Esophagus muscularis mucosa (tissue), 4 donors: ENCODE measurements around the gene ADGRB2. TPM values are rescaled to one million over a fixed set of nuclear protein-coding genes. Genes with fewer than 3 reads are reported as not detected.
A peak's percentile ranks its signal among the peaks of the same experiment; 100 is the strongest.

Experiments
- DNase-seq: peaks from one replicate; pipeline ENCODE4 v3.0.0-alpha.2; 2017; ENCODE audit errors: extremely low spot score
- H3K27ac ChIP-seq, 4 donors: fragments of 200-600 bp; sonication (generic); replicated peaks in 1 of 4; 1 replicate in 3 of 4; 2 replicates in 1 of 4; pipeline ENCODE4 v1.5.1; 2016 to 2019; ENCODE audit warnings: mild to moderate bottlenecking in 1 of 4
- H3K27me3 ChIP-seq, 4 donors: fragments of 200-600 bp; sonication (generic); one replicate each; pipeline versions ENCODE4 v1.5.1 to v1.6.0; 2016 to 2019
- H3K36me3 ChIP-seq, 4 donors: fragments of 200-600 bp; sonication (generic); one replicate each; pipeline ENCODE4 v1.5.1; 2016 to 2019
- H3K4me1 ChIP-seq, 4 donors: fragments of 200-600 bp; sonication (generic); one replicate each; pipeline ENCODE4 v1.5.1; 2016 to 2019
- H3K4me3 ChIP-seq, 4 donors: fragments of 200-600 bp; sonication (generic); 1 replicate in 2 of 4; 2 replicates in 2 of 4; pipeline ENCODE4 v1.5.1; 2016 to 2019; ENCODE audit warnings: mild to moderate bottlenecking in 4 of 4, moderate library complexity in 1 of 4
- H3K9me3 ChIP-seq, 4 donors: fragments of 200-600 bp; sonication (generic); 1 replicate in 3 of 4; 2 replicates in 1 of 4; pipeline ENCODE4 v1.5.1; 2016 to 2019
- CTCF ChIP-seq, 3 experiments: fragments of 200-600 bp in 2 of 3; fragments of 450-650 bp in 1 of 3; sonication (generic) in 2 of 3; IDR thresholded peaks; one replicate each; pipeline ENCODE4 v1.5.1; 2017 to 2019; ENCODE audit warnings: antibody characterized with exemption in 3 of 3, mild to moderate bottlenecking in 2 of 3, moderate library complexity in 1 of 3
- EP300 ChIP-seq: sonication (generic); formaldehyde crosslinking; IDR thresholded peaks from one replicate; pipeline ENCODE4 v1.6.1; 2017; ENCODE audit warnings: antibody characterized with exemption
- POLR2A ChIP-seq: fragments of 450-650 bp; IDR thresholded peaks from one replicate; pipeline ENCODE4 v1.6.1; 2017; ENCODE audit warnings: antibody characterized with exemption, moderate library complexity, mild to moderate bottlenecking, low read depth
- POLR2AphosphoS5 ChIP-seq, 2 donors: sonication (generic); formaldehyde crosslinking; IDR thresholded peaks; one replicate each; pipeline ENCODE4 v1.6.1; 2017; ENCODE audit warnings: antibody characterized with exemption in 2 of 2
- WGBS: methylation state at CpG from one replicate; pipeline ENCODE4 v1.1.5; 2018; 5-methylcytosine and 5-hydroxymethylcytosine counted together
- intact Hi-C: fragments of 100-400 bp; cut with DNase I; formaldehyde crosslinking; loops from one replicate; pipeline ENCODE4 v1.15.1; 2023
- total RNA-seq, 4 donors: library from RNA; depleted of rRNA; stranded (reverse); fragments of >200 nt; gene quantifications; one replicate each; pipeline versions ENCODE4 v1.1.0 to v1.2.1, GENCODE V29; 2016

The ADGRB2 gene
- total RNA-seq, 4 donors from 2014 or later, result 0.83 to 4.2 (median 2.1) TPM

DNA sequence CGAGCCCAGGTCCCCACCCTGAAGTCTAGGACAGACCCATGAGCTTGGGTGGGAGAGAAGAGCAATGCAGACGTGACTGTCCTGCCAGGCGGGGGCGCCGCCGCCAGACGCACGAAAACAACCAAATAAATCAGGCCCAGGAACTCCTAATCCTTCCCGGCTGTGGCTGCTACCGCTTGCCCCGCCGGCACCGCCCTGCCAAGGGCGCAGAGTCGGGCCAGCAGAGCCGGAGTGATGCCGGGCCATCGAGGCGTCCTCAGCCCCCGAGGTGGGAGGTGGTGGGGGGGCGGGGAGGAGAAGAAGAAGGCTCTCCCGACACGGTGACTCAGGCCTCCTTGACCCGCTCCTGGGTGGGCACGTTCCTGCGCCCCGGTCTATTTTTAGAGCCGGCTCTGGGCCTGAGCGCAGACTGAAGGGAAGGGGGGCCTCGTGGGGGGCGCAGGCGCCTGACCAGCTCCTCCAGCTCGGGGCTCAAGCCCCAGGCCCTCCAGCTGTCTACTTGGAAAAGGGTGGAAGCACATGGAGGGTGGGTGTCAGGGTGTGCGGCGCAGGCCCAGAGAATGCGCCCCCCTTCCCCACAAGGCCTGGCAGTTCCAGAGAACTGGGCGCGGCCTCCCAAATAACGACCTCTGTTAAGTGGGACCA lies 49.6 kb downstream of the ADGRB2 start:
- intact Hi-C loops, result loop anchor here (2.0 to 10.0 kb wide), 2 partner anchors 50 to 70 kb away; no protein-coding TSS in a partner anchor
- H3K36me3 ChIP-seq, result no peaks in the 10 kb centered on the region

GRCh38 chr1:31712630-31713029 lies 51.5 kb downstream of the ADGRB2 start:
- no peaks in the 10 kb centered on the region for H3K36me3 ChIP-seq
- DNase-seq, result no peak
- H3K4me3 ChIP-seq, result no peak overlapping the region
- intact Hi-C loops, result loop anchor here (10.0 kb wide), 1 partner anchor 72 kb away; no protein-coding TSS in a partner anchor
- H3K4me1 ChIP-seq, result peaks cover 35 to 59% (median 52%) of the 10 kb centered on the region in 4 donors
- no peaks in the 10 kb centered on the region for H3K27me3 ChIP-seq
- no peaks in the 10 kb centered on the region for H3K9me3 ChIP-seq
- TF ChIP-seq POLR2A, result no peak
- no peak for TF ChIP-seq CTCF (IDR thresholded peaks at IDR 0.05)
- TF ChIP-seq POLR2AphosphoS5 (IDR thresholded peaks at IDR 0.05), result peak; percentile 49 to 55
- 60% methylated on average over 1 of the region's 1 CpG for WGBS
- H3K27ac ChIP-seq, result peak overlapping the region; percentile 96 to 97 (median 96)

More for the DNA sequence above, 49.6 kb downstream of the ADGRB2 start:
- no peaks in the 10 kb centered on the region for H3K27me3 ChIP-seq
- peaks cover 35 to 57% (median 52%) of the 10 kb centered on the region in 4 donors for H3K4me1 ChIP-seq
- H3K4me3 ChIP-seq, result peak overlapping the region; percentile 55 to 61 (median 56)
- no peaks in the 10 kb centered on the region for H3K9me3 ChIP-seq
- TF ChIP-seq POLR2AphosphoS5 (IDR thresholded peaks at IDR 0.05), result peak; percentile 7 to 31
- no peak for TF ChIP-seq POLR2A
- TF ChIP-seq CTCF (IDR thresholded peaks at IDR 0.05), result peak; percentile 36 to 42 (median 36)
- WGBS, result 8% methylated on average over 2 of the region's 39 CpGs
- peak overlapping the region; percentile 96 to 97 (median 96) for H3K27ac ChIP-seq
- DNase-seq, result peak; percentile 95

DNA sequence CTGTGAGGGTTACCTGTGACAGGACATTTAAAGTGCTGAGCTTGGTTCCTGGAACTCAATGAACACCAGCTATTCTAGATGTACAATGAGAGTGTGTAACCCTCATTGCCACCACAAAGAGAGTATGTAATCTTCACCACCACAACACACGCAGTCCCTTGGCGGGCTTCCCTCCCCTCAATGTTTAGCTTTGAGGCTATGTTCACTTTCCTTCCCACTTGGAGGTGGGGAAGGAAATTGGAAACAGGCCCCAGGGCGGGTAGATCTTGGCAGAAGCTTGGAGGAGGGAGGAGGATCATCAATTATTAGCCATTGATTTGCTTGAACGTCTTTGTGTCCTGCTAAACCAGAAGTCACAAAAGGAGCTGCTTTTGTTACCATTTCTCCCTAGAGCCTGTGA lies 52.1 kb downstream of the ADGRB2 start:
- WGBS, result 41% methylated on average over 4 of the region's 4 CpGs

DNA sequence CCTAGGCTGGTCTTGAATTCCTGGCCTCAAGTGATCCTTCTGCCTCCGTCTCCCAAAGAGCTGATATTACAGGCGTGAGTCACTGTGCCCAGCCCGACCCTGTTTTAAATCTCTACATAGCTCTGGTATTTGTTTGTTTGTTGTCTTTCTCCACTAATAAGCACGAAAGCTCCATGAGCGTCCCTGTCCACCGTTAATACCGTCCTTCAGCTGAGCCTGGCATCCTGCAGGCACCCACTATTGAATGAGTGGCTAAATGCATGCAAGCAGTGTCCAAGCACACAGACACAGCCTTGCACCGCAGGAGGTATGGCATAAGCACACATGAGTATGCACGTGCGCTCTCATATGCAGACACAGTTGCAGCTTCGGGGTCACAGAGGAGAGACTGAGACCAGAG lies 55.8 kb downstream of the ADGRB2 start:
- no peaks in the 10 kb centered on the region for H3K36me3 ChIP-seq
- no peaks in the 10 kb centered on the region for H3K9me3 ChIP-seq
- H3K4me3 ChIP-seq, result no peak overlapping the region
- no peaks in the 10 kb centered on the region for H3K27me3 ChIP-seq
- peaks cover 27 to 61% (median 43%) of the 10 kb centered on the region in 4 donors for H3K4me1 ChIP-seq
- WGBS, result 88% methylated on average over 11 of the region's 11 CpGs
- TF ChIP-seq POLR2A (no peak), POLR2AphosphoS5 (IDR thresholded peaks at IDR 0.05) (no peak), EP300 (no peak), CTCF (IDR thresholded peaks at IDR 0.05) (no peak)
- intact Hi-C loops, result loop anchor here (10.0 kb wide), 1 partner anchor 144 kb away; no protein-coding TSS in a partner anchor
- DNase-seq, result no peak
- H3K27ac ChIP-seq, result no peak overlapping the region

More for the DNA sequence above, 52.1 kb downstream of the ADGRB2 start:
- DNase-seq, result no peak
- TF ChIP-seq EP300 (no peak), POLR2A (no peak), POLR2AphosphoS5 (IDR thresholded peaks at IDR 0.05) (no peak), CTCF (IDR thresholded peaks at IDR 0.05) (no peak)
- Histone ChIP-seq H3K27me3 (no peaks in the 10 kb centered on the region), H3K27ac (peak overlapping the region; percentile 96 to 97 (median 96)), H3K4me1 (peaks cover 35 to 62% (median 52%) of the 10 kb centered on the region in 4 donors), H3K4me3 (no peak overlapping the region), H3K9me3 (no peaks in the 10 kb centered on the region), H3K36me3 (no peaks in the 10 kb centered on the region)
- intact Hi-C loops, result loop anchor here (10.0 kb wide), 1 partner anchor 73 kb away; no protein-coding TSS in a partner anchor
